RPMI8226 (cell line): ENCODE measurements around the gene FANCM.

ENCODE experiments used
- DNase-seq: peaks from one replicate; pipeline ENCODE4 v3.0.0-alpha.2; 2015

The FANCM gene

DNA sequence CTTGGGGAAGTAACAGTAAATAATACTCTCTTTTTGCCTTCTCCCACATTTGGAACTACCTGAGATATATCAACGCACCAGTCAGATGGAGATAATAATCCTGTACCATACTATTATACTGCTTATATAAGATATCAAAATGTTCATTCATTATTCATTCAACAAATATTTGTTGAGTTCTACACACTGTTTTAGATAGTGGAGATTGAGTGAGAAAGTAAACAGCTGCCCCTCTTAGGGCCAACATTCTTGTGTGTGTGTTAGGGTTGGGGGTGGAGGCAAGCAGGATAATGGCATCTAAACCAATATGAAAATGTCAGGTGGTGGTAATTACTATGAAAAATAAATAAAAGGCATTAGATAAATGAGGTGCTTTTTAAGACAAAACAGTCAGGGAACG is 103.3 kb downstream of the FANCM start:
- DNase-seq: no peak

- DNase-seq: no peak
These were observed 107.0 kb downstream of the FANCM start for GRCh38 chr14:45242706-45243105.

- DNase-seq: no peak
These were observed 110.4 kb downstream of the FANCM start for GRCh38 chr14:45246151-45246550.

GRCh38 chr14:45246691-45247090 is 111.0 kb downstream of the FANCM start:
- DNase-seq: no peak

DNA sequence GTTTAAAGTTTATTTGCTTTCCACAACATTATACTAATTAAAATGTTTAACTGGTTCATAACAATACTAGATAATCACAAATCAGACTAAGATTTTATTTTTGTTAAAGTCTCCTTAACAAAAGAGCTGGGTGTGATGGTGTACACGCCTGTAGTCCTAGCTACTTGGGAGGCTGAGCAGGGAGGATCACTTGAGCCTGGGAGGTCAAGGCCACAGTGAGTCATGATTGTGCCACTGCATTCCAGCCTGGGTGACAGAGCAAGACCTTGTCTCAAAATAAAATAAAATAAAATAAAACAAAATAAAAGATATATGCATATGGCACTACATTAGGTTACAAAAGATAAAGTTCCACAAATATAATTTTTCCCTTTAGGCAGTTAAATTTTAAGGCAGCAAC is 111.7 kb downstream of the FANCM start:
- no peak for DNase-seq

DNA sequence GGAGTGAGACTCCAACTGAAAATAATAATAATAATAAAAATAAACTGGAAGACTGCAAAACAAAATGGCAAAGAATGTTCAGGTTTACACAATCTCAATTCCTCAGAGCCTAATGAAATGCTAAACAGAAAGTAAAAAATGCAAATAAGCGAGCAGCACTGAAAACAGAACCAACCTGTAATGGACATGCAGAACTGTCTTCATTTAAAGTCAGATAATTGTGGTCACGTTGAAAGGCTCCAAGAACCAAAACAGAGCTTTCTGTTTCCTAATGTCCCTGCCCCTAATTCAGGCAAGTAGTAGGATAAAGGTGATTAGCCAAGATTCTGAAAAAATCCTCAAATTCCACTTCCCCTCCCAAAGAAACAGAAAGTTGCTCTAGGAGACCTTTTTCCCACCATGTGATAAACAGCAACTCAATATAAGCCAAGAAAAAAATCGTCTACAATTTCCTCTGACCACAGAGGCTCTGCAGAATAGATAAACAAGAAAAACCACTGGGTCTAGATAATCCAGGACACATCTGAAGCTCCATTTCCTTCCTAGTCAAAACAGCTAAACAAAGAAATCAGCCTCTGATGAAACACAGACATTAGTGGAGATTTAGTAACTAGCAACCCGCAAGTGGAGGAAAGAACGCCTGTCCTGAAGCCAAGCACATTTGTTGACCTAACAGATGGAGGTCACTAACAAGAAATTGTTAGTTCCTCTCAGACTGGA is 114.3 kb downstream of the FANCM start:
- no peak for DNase-seq
